ENCODE data around the gene TBC1D32.
"Not testable (repeated sequence)": the region's sequence is repeated elsewhere in the genome, so short reads cannot be mapped to it uniquely, and the experiment has no call there.

Gene TBC1D32

GRCh38 chr6:121112356-121112755 lies 221.9 kb downstream of the TBC1D32 start:
- DNase-seq: no peak

GRCh38 chr6:121110733-121111132 lies 223.5 kb downstream of the TBC1D32 start:
- no peak for DNase-seq

- DNase-seq: no peak
Observed at GRCh38 chr6:121106962-121107361, 227.3 kb downstream of the TBC1D32 start.

- no peak for DNase-seq
Observed at GRCh38 chr6:121105461-121105860, 228.8 kb downstream of the TBC1D32 start.

- no peak for DNase-seq
Observed at GRCh38 chr6:121093928-121094327, 240.4 kb downstream of the TBC1D32 start.

GRCh38 chr6:121090492-121090891 lies 243.8 kb downstream of the TBC1D32 start:
- DNase-seq: no peak

GRCh38 chr6:121086876-121087275 lies 247.4 kb downstream of the TBC1D32 start:
- no peak for DNase-seq

- DNase-seq: no peak
Observed at GRCh38 chr6:121076119-121076518, 258.2 kb downstream of the TBC1D32 start.

GRCh38 chr6:121068749-121069148 lies 265.5 kb downstream of the TBC1D32 start:
- DNase-seq: not testable (repeated sequence)

GRCh38 chr6:121067381-121067780 lies 266.9 kb downstream of the TBC1D32 start:
- DNase-seq: no peak

GRCh38 chr6:121064345-121064744 lies 269.9 kb downstream of the TBC1D32 start:
- no peak for DNase-seq

GRCh38 chr6:121055572-121056163 lies 278.6 kb downstream of the TBC1D32 start:
- peak; percentile 73 to 82 for DNase-seq

- DNase-seq: not testable (repeated sequence)
Observed at GRCh38 chr6:121048593-121048992, 285.7 kb downstream of the TBC1D32 start.

GRCh38 chr6:121044905-121045304 lies 289.4 kb downstream of the TBC1D32 start:
- DNase-seq: not testable (repeated sequence)

- DNase-seq: not testable (repeated sequence)
Observed at GRCh38 chr6:121043706-121044105, 290.6 kb downstream of the TBC1D32 start.

- not testable (repeated sequence) for DNase-seq
Observed at GRCh38 chr6:121043211-121043610, 291.1 kb downstream of the TBC1D32 start.

GRCh38 chr6:121042766-121043165 lies 291.5 kb downstream of the TBC1D32 start:
- DNase-seq: no peak

GRCh38 chr6:121040831-121041230 lies 293.4 kb downstream of the TBC1D32 start:
- DNase-seq: no peak

GRCh38 chr6:121033091-121033490 lies 301.2 kb downstream of the TBC1D32 start:
- no peak for DNase-seq

GRCh38 chr6:121032268-121033006 lies 301.8 kb downstream of the TBC1D32 start:
- DNase-seq: no peak

Data from Kasumi-1 (cell line).